GM21423 (cell line): Measurements from ENCODE around the gene GRPEL2.
"Not testable (repeated sequence)": the region's sequence is repeated elsewhere in the genome, so short reads cannot be mapped to it uniquely, and the experiment has no call there.

ENCODE experiments used
- ATAC-seq: cut with Tn5 transposase; IDR thresholded peaks from one replicate; pipeline ENCODE4 v1.9.1; 2021; ENCODE audit warnings: mild to moderate bottlenecking, moderate library complexity; ENCODE audit not compliant: unreplicated experiment

The GRPEL2 gene

GRCh38 chr5:149391524-149391923, 46.2 kb downstream of the GRPEL2 start:
- ATAC-seq: no peak

GRCh38 chr5:149392718-149393117, 47.4 kb downstream of the GRPEL2 start:
- no peak for ATAC-seq

GRCh38 chr5:149394996-149395395, 49.7 kb downstream of the GRPEL2 start:
- ATAC-seq: not testable (repeated sequence)

GRCh38 chr5:149397530-149397929, 52.2 kb downstream of the GRPEL2 start:
- ATAC-seq: no peak

GRCh38 chr5:149398747-149399266, 53.5 kb downstream of the GRPEL2 start:
- ATAC-seq: not testable (repeated sequence)

DNA sequence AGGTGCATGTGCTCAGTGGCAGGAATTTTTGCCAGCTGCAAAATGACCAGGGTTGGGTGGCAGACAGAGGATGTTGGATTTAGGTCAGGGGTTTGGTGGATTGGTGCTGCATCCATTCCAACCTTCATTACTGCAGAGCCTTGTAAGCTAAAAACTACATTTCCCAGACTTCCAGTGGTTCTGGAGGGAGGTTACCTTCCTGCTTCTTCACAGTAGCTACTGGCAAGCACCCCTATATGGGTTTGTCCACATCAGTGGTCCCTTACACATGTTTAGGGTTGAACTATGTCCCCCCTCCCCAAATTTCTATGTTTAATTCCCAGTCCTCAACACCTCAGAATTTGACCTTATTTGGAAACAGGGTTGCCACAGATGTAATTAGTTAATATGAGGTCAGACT, 54.5 kb downstream of the GRPEL2 start:
- ATAC-seq: no peak

- no peak for ATAC-seq
These were observed 55.0 kb downstream of the GRPEL2 start for GRCh38 chr5:149400304-149400703.

- ATAC-seq: no peak
These were observed 55.8 kb downstream of the GRPEL2 start for GRCh38 chr5:149401051-149401450.

DNA sequence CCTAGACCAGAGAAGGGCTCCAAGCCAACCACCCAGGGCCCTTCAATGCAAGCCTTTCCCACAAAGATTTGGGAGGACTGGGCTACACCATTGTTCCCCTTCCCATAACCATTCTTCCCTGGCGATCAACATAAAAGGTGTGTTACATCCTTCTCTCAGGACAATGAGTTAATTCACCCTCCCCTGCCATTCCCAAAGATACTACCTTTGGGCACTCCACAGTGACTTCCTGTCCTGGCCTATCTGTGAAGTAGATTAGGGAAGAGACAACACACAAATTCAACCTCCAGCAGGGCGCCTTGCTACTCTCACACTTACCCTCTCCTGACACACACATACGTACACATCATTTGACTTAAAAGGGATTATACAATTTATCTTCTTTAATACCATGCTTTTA, 57.0 kb downstream of the GRPEL2 start:
- no peak for ATAC-seq
